ENCODE results near the gene ZNF90. TPM values are rescaled to one million over a fixed set of nuclear protein-coding genes. Genes with fewer than 3 reads are reported as not detected.
"Not testable (repeated sequence)": the region's sequence is repeated elsewhere in the genome, so short reads cannot be mapped to it uniquely, and the experiment has no call there.

ZNF90 gene
- total RNA-seq, 2 experiments from 2014 or later, result 18.1 to 27.0 TPM

- Histone ChIP-seq H3K9me2 (ENCODE audit: insufficient read depth, low read length) (no peaks in the 10 kb centered on the region), H3K27ac (ENCODE audit: low read depth, low read length, poor library complexity, severe bottlenecking) (no peak overlapping the region), H3K4me2 (ENCODE audit: low read length) (peak overlapping the region; percentile 78), H3K9me3 (ENCODE audit: low read length) (peaks cover 6% of the 10 kb centered on the region; the same call in 1 of the 2 replicates), H4K20me1 (ENCODE audit: insufficient read depth, low read length) (no peaks in the 10 kb centered on the region), H3K4me1 (ENCODE audit: insufficient read depth, low read length, poor library complexity, severe bottlenecking) (no peaks in the 10 kb centered on the region), H3K79me2 (ENCODE audit: insufficient read depth, low read depth, low read length) (peaks cover 54% of the 10 kb centered on the region), H2AFZ (ENCODE audit: low read length) (no peak overlapping the region), H3K4me3 (ENCODE audit: low read depth, low read length, poor library complexity, severe bottlenecking) (peak overlapping the region; percentile 80), H3K36me3 (ENCODE audit: insufficient read depth, low read length) (peaks cover 36% of the 10 kb centered on the region)
- TF ChIP-seq EZH2phosphoT487 (IDR thresholded peaks at IDR 0.05; ENCODE audit: borderline replicate concordance, low read depth, low read length), result no peak
- TF ChIP-seq CTCF (conservative IDR thresholded peaks at IDR 0.05; ENCODE audit: low read length), result no peak
- DNase-seq (ENCODE audit: low spot score), result no peak
- CTCF ChIA-PET (ENCODE audit: unreplicated experiment), result no interaction called here
- no TSS peak for BruUV-seq (replicated peaks)
- POLR2A ChIA-PET, result interaction anchor here (0.7 kb wide), 1 partner anchor 183 kb away, joined by 5 read pairs; no protein-coding TSS in a partner anchor
- intact Hi-C loops (cut with micrococcal nuclease; ENCODE audit: unreplicated experiment), result no loop called here
These were observed 1.7 kb downstream of the ZNF90 start for GRCh38 chr19:20079476-20079875.

DNA sequence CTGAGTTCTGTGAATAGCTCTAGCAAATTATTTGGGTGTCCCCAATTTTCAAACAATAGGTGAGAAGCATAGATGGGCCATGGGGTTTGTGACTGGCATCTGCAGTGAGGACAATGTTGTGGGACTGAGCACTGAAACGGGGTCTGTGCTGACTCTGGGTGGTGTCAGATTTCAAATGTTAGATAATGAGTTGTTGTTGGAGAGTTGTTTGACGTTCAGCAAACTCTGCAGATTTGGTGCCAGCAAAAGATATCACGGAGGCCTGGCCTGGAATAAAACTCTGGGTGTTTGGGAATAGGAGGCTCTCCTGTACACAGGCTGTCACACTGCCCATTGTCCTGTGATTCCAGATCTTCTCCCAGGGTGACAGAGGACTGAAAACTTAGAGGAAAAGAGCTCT lies 2.9 kb downstream of the ZNF90 start:
- peaks cover 41% of the 10 kb centered on the region for H3K36me3 ChIP-seq (ENCODE audit: insufficient read depth, low read length)
- BruUV-seq (replicated peaks), result no TSS peak
- intact Hi-C loops (cut with micrococcal nuclease; ENCODE audit: unreplicated experiment), result no loop called here
- no peak overlapping the region for H2AFZ ChIP-seq (ENCODE audit: low read length)
- no peaks in the 10 kb centered on the region for H3K4me1 ChIP-seq (ENCODE audit: insufficient read depth, low read length, poor library complexity, severe bottlenecking)
- no peaks in the 10 kb centered on the region for H3K9me2 ChIP-seq (ENCODE audit: insufficient read depth, low read length)
- CTCF ChIA-PET (ENCODE audit: unreplicated experiment), result no interaction called here
- H4K20me1 ChIP-seq (ENCODE audit: insufficient read depth, low read length), result no peaks in the 10 kb centered on the region
- no peak overlapping the region for H3K4me2 ChIP-seq (ENCODE audit: low read length)
- TF ChIP-seq CTCF (conservative IDR thresholded peaks at IDR 0.05; ENCODE audit: low read length) (no peak), EZH2phosphoT487 (IDR thresholded peaks at IDR 0.05; ENCODE audit: borderline replicate concordance, low read depth, low read length) (no peak)
- no peak overlapping the region for H3K27ac ChIP-seq (ENCODE audit: low read depth, low read length, poor library complexity, severe bottlenecking)
- H3K4me3 ChIP-seq (ENCODE audit: low read depth, low read length, poor library complexity, severe bottlenecking), result no peak overlapping the region
- H3K9me3 ChIP-seq (ENCODE audit: low read length), result peaks cover 7% of the 10 kb centered on the region; the same call in 1 of the 2 replicates
- no peak for DNase-seq (ENCODE audit: low spot score)
- H3K79me2 ChIP-seq (ENCODE audit: insufficient read depth, low read depth, low read length), result peaks cover 65% of the 10 kb centered on the region
- POLR2A ChIA-PET, result no interaction called here

- DNase-seq (ENCODE audit: low spot score); H3K27ac ChIP-seq (ENCODE audit: low read depth, low read length, poor library complexity, severe bottlenecking); H3K4me2 ChIP-seq (ENCODE audit: low read length); BruUV-seq (replicated peaks); H3K9me2 ChIP-seq (ENCODE audit: insufficient read depth, low read length); H2AFZ ChIP-seq (ENCODE audit: low read length); POLR2A ChIA-PET; intact Hi-C loops (cut with micrococcal nuclease; ENCODE audit: unreplicated experiment); H4K20me1 ChIP-seq (ENCODE audit: insufficient read depth, low read length); H3K4me3 ChIP-seq (ENCODE audit: low read depth, low read length, poor library complexity, severe bottlenecking); CTCF ChIA-PET (ENCODE audit: unreplicated experiment); H3K4me1 ChIP-seq (ENCODE audit: insufficient read depth, low read length, poor library complexity, severe bottlenecking): not testable (repeated sequence)
- Histone ChIP-seq H3K9me3 (ENCODE audit: low read length) (peaks cover 14% of the 10 kb centered on the region; the same call in 1 of the 2 replicates), H3K36me3 (ENCODE audit: insufficient read depth, low read length) (peaks cover 56% of the 10 kb centered on the region), H3K79me2 (ENCODE audit: insufficient read depth, low read depth, low read length) (peaks cover 81% of the 10 kb centered on the region)
These were observed 4.5 kb downstream of the ZNF90 start for GRCh38 chr19:20082232-20082833.

GRCh38 chr19:20082876-20083275 lies 5.1 kb downstream of the ZNF90 start:
- BruUV-seq (replicated peaks); H2AFZ ChIP-seq (ENCODE audit: low read length); H3K4me3 ChIP-seq (ENCODE audit: low read depth, low read length, poor library complexity, severe bottlenecking); CTCF ChIA-PET (ENCODE audit: unreplicated experiment); H3K4me2 ChIP-seq (ENCODE audit: low read length); H3K4me1 ChIP-seq (ENCODE audit: insufficient read depth, low read length, poor library complexity, severe bottlenecking); H4K20me1 ChIP-seq (ENCODE audit: insufficient read depth, low read length); DNase-seq (ENCODE audit: low spot score); intact Hi-C loops (cut with micrococcal nuclease; ENCODE audit: unreplicated experiment); H3K27ac ChIP-seq (ENCODE audit: low read depth, low read length, poor library complexity, severe bottlenecking); H3K9me2 ChIP-seq (ENCODE audit: insufficient read depth, low read length); POLR2A ChIA-PET: not testable (repeated sequence)
- H3K9me3 ChIP-seq (ENCODE audit: low read length), result peaks cover 14% of the 10 kb centered on the region; the same call in 1 of the 2 replicates
- H3K79me2 ChIP-seq (ENCODE audit: insufficient read depth, low read depth, low read length), result peaks cover 86% of the 10 kb centered on the region
- H3K36me3 ChIP-seq (ENCODE audit: insufficient read depth, low read length), result peaks cover 60% of the 10 kb centered on the region

Data from OCI-LY7 (cell line).